Peyer's patch (tissue), 4 donors: ENCODE measurements around the gene SLC45A1. TPM values are rescaled to one million over a fixed set of nuclear protein-coding genes. Genes with fewer than 3 reads are reported as not detected.

Experiments
- DNase-seq, 3 donors: peaks; one replicate each; pipeline ENCODE4 v3.0.0-alpha.2; 2017 to 2019
- H3K27ac ChIP-seq, 4 donors: fragments of 200-600 bp; sonication (generic); one replicate each; pipeline ENCODE4 v1.5.1; 2016 to 2019
- H3K27me3 ChIP-seq, 2 donors: fragments of 200-600 bp; sonication (generic); one replicate each; pipeline ENCODE4 v1.5.1; 2019
- H3K36me3 ChIP-seq, 3 donors: fragments of 200-600 bp; sonication (generic); one replicate each; pipeline ENCODE4 v1.5.1; 2016 to 2019
- H3K4me1 ChIP-seq, 4 donors: fragments of 200-600 bp; sonication (generic); one replicate each; pipeline ENCODE4 v1.5.1; 2016 to 2019
- H3K4me3 ChIP-seq, 4 donors: fragments of 200-600 bp; sonication (generic); 1 replicate in 3 of 4; 2 replicates in 1 of 4; pipeline ENCODE4 v1.5.1; 2016 to 2019; ENCODE audit warnings: mild to moderate bottlenecking in 1 of 4
- H3K9me3 ChIP-seq, 4 donors: fragments of 200-600 bp; sonication (generic); one replicate each; pipeline ENCODE4 v1.5.1; 2016 to 2019; ENCODE audit warnings: mild to moderate bottlenecking in 1 of 4
- CTCF ChIP-seq, 6 experiments: fragments of 450-650 bp in 4 of 6; fragments of 200-600 bp in 2 of 6; sonication (generic) in 1 of 6; IDR thresholded peaks; one replicate each; pipeline ENCODE4 v1.5.1; 2017 to 2019; ENCODE audit warnings: antibody characterized with exemption in 6 of 6, mild to moderate bottlenecking in 3 of 6, moderate library complexity in 1 of 6
- POLR2A ChIP-seq, 2 donors: fragments of 450-650 bp; IDR thresholded peaks; one replicate each; pipeline ENCODE4 v1.5.1; 2017; ENCODE audit warnings: antibody characterized with exemption in 2 of 2, mild to moderate bottlenecking in 2 of 2, moderate library complexity in 2 of 2
- total RNA-seq, 4 donors: library from RNA; depleted of rRNA; stranded (reverse); fragments of >200 nt; gene quantifications; one replicate each; pipeline ENCODE4 v1.1.0, GENCODE V29; 2016

The SLC45A1 gene
- total RNA-seq, 4 donors from 2014 or later, result 0.70 to 2.5 (median 1.1) TPM

- H3K9me3 ChIP-seq, result no peaks in the 10 kb centered on the region
- H3K36me3 ChIP-seq, result no peaks in the 10 kb centered on the region
- H3K4me1 ChIP-seq, result peaks cover 1 to 14% (median 2%) of the 10 kb centered on the region in 4 donors
- no peaks in the 10 kb centered on the region for H3K27me3 ChIP-seq
- DNase-seq, result no peak
- H3K27ac ChIP-seq, result no peak overlapping the region
- no peak for TF ChIP-seq POLR2A (IDR thresholded peaks at IDR 0.05)
- no peak for TF ChIP-seq CTCF (IDR thresholded peaks at IDR 0.05)
- H3K4me3 ChIP-seq, result no peak overlapping the region
Observed at GRCh38 chr1:8312235-8313218, 5.4 kb upstream of the SLC45A1 start.

GRCh38 chr1:8313231-8313630 lies 4.7 kb upstream of the SLC45A1 start:
- H3K4me3 ChIP-seq, result no peak overlapping the region
- DNase-seq, result no peak
- H3K9me3 ChIP-seq, result no peaks in the 10 kb centered on the region
- no peaks in the 10 kb centered on the region for H3K36me3 ChIP-seq
- no peaks in the 10 kb centered on the region for H3K27me3 ChIP-seq
- TF ChIP-seq POLR2A (IDR thresholded peaks at IDR 0.05) (no peak), CTCF (IDR thresholded peaks at IDR 0.05) (no peak)
- H3K27ac ChIP-seq, result no peak overlapping the region
- H3K4me1 ChIP-seq, result peaks cover 3 to 15% (median 6%) of the 10 kb centered on the region in 4 donors

- Histone ChIP-seq H3K4me3 (no peak overlapping the region), H3K27ac (no peak overlapping the region), H3K9me3 (no peaks in the 10 kb centered on the region), H3K27me3 (no peaks in the 10 kb centered on the region), H3K4me1 (peaks cover 3 to 21% (median 10%) of the 10 kb centered on the region in 4 donors), H3K36me3 (no peaks in the 10 kb centered on the region)
- no peak for TF ChIP-seq POLR2A (IDR thresholded peaks at IDR 0.05)
- TF ChIP-seq CTCF (IDR thresholded peaks at IDR 0.05), result peak in 5 of 6 experiments; percentile 63 to 98 (median 96)
- peak; percentile 46 to 86 (median 84) for DNase-seq
Observed at GRCh38 chr1:8314346-8315280, 3.3 kb upstream of the SLC45A1 start.

- H3K27ac ChIP-seq, result no peak overlapping the region
Observed at GRCh38 chr1:8315573-8316475, 2.1 kb upstream of the SLC45A1 start.

More at GRCh38 chr1:8315573-8316475, 2.1 kb upstream of the SLC45A1 start:
- peak in 1 of 3 donors; percentile 61 for DNase-seq
- H3K27me3 ChIP-seq, result no peaks in the 10 kb centered on the region
- H3K36me3 ChIP-seq, result no peaks in the 10 kb centered on the region
- TF ChIP-seq POLR2A (IDR thresholded peaks at IDR 0.05), result no peak
- TF ChIP-seq CTCF (IDR thresholded peaks at IDR 0.05), result peak in 3 of 6 experiments; percentile 46 to 62 (median 56)
- H3K4me3 ChIP-seq, result no peak overlapping the region
- no peaks in the 10 kb centered on the region for H3K9me3 ChIP-seq
- peaks cover 3 to 21% (median 10%) of the 10 kb centered on the region in 4 donors for H3K4me1 ChIP-seq
